GM23248 (cell line): ENCODE measurements around the gene RPEL1. TPM values are rescaled to one million over a fixed set of nuclear protein-coding genes. Genes with fewer than 3 reads are reported as not detected.
"Not testable (repeated sequence)": the region's sequence is repeated elsewhere in the genome, so short reads cannot be mapped to it uniquely, and the experiment has no call there.

Source experiments
- DNase-seq: peaks from one replicate; pipeline ENCODE4 v3.0.0-alpha.2; 2015
- H2AFZ ChIP-seq: fragments of 200-600 bp; sonication (generic); 2 replicates; pipeline ENCODE4 v1.6.1; 2016; ENCODE audit warnings: antibody characterized with exemption
- H3F3A ChIP-seq: fragments of 200-600 bp; sonication (generic); 2 replicates; pipeline ENCODE4 v1.6.1; 2016; ENCODE audit warnings: mild to moderate bottlenecking, antibody characterized with exemption, mixed run types; ENCODE audit not compliant: insufficient read depth
- H3K27ac ChIP-seq: fragments of 200-600 bp; sonication (generic); 2 replicates; pipeline ENCODE4 v1.5.1; 2016; ENCODE audit warnings: mild to moderate bottlenecking
- H3K27me3 ChIP-seq: fragments of 200-600 bp; sonication (generic); replicated peaks from 2 replicates; pipeline ENCODE4 v1.6.1; 2016; ENCODE audit warnings: mild to moderate bottlenecking; ENCODE audit not compliant: insufficient read depth
- H3K36me3 ChIP-seq: fragments of 200-600 bp; sonication (generic); 2 replicates; pipeline ENCODE4 v1.6.1; 2016; ENCODE audit warnings: low read depth, mild to moderate bottlenecking
- H3K4me1 ChIP-seq: fragments of 200-600 bp; sonication (generic); 2 replicates; pipeline ENCODE4 v1.6.1; 2016; ENCODE audit warnings: mild to moderate bottlenecking; ENCODE audit not compliant: insufficient read depth
- H3K4me2 ChIP-seq: fragments of 200-600 bp; sonication (generic); one replicate; pipeline ENCODE4 v1.6.1; 2016; ENCODE audit warnings: mild to moderate bottlenecking; ENCODE audit not compliant: unreplicated experiment
- H3K4me3 ChIP-seq: fragments of 200-600 bp; sonication (generic); 2 replicates; pipeline ENCODE4 v1.5.1; 2016; ENCODE audit warnings: mild to moderate bottlenecking
- H3K79me2 ChIP-seq: fragments of 200-600 bp; sonication (generic); 2 replicates; pipeline ENCODE4 v1.6.1; 2016; ENCODE audit warnings: mild to moderate bottlenecking; ENCODE audit not compliant: insufficient read depth
- H3K9ac ChIP-seq: fragments of 200-600 bp; sonication (generic); 2 replicates; pipeline ENCODE4 v1.6.1; 2016; ENCODE audit warnings: mild to moderate bottlenecking
- H3K9me2 ChIP-seq: fragments of 200-600 bp; sonication (generic); 2 replicates; pipeline ENCODE4 v1.6.1; 2016; ENCODE audit warnings: mixed run types, mild to moderate bottlenecking, moderate library complexity; ENCODE audit not compliant: insufficient read depth
- H3K9me3 ChIP-seq: fragments of 200-600 bp; sonication (generic); one replicate; pipeline ENCODE4 v1.6.1; 2017; ENCODE audit warnings: low read depth
- H4K20me1 ChIP-seq: fragments of 200-600 bp; sonication (generic); 2 replicates; pipeline ENCODE4 v1.6.0; 2016; ENCODE audit not compliant: insufficient read depth
- EZH2 ChIP-seq: fragments of 200-600 bp; sonication (generic); IDR thresholded peaks from 2 replicates; pipeline ENCODE4 v1.6.1; 2018; ENCODE audit warnings: antibody characterized with exemption, mild to moderate bottlenecking; ENCODE audit not compliant: insufficient read depth, poor library complexity, severe bottlenecking
- EZH2phosphoT487 ChIP-seq: fragments of 200-600 bp; sonication (generic); IDR thresholded peaks from 2 replicates; pipeline ENCODE4 v1.6.1; 2018; ENCODE audit warnings: antibody characterized with exemption, moderate library complexity, mild to moderate bottlenecking, low read depth; ENCODE audit not compliant: insufficient read depth
- WGBS, 2 experiments: methylation state at CpG; one replicate each; pipeline ENCODE4 v1.1.6; 2015 to 2017; ENCODE audit warnings: low lambda C conversion rate in 2 of 2, low coverage in 1 of 2; ENCODE audit errors: missing lambda C conversion rate in 2 of 2; 5-methylcytosine and 5-hydroxymethylcytosine counted together
- in situ Hi-C: fragments of 300-500 bp; cut with MboI; formaldehyde crosslinking; loops from 2 replicates; pipeline ENCODE4 v1.15.0; 2020
- polyA plus RNA-seq: library from polyadenylated mRNA; unstranded; fragments of >200 nt; fragmentation: Nextera tagmentation; extraction: Ambion mirVana; gene quantifications from 2 replicates; pipeline ENCODE4 v1.2.1, GENCODE V29; 2016
- total RNA-seq: library from RNA; depleted of rRNA; stranded (reverse); fragments of >200 nt; shearing (Covaris generic); gene quantifications from 2 replicates; pipeline ENCODE4 v1.2.3, GENCODE V29; 2014

RPEL1 gene
- total and polyA plus RNA-seq, 2 experiments from 2014 or later = 0.09 TPM; not detected in 1

- DNase-seq = no peak
- Histone ChIP-seq H3K9me2 (no peaks in the 10 kb centered on the region), H4K20me1 (no peaks in the 10 kb centered on the region), H3K9ac (no peak overlapping the region), H3K27ac (no peak overlapping the region), H3K4me3 (no peak overlapping the region), H3K27me3 (no peaks in the 10 kb centered on the region), H2AFZ (no peak overlapping the region), H3F3A (no peaks in the 10 kb centered on the region), H3K9me3 (no peaks in the 10 kb centered on the region), H3K4me2 (no peak overlapping the region), H3K79me2 (no peaks in the 10 kb centered on the region), H3K36me3 (no peaks in the 10 kb centered on the region), H3K4me1 (peaks cover 4% of the 10 kb centered on the region; the same call in 1 of the 2 replicates)
- in situ Hi-C loops = no loop called here
- TF ChIP-seq EZH2 (no peak), EZH2phosphoT487 (no peak)
- WGBS, 2 experiments = 43 to 61% methylated on average over 4 of the region's 4 CpGs
Observed at GRCh38 chr10:103246324-103246723, 637 bp downstream of the RPEL1 start.

DNA sequence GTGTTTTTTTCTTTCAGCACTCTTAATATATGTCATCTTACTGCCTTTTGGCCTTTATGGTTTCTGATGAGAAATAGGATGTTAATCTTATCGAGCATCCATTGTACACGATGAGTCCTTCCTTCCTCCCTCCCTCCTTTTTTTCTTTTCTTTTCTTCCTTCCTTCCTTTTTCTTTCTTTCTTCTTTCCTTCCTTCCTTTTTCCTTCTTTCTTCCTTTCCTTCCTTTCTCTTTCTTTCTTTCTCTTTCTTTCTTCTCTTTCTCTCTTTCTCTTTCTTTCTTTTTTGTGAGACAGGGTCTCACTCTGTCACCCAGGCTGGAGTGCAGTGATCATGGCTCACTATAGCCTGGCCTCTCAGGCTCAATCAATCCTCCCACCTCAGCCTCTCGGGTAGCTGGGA, 8.4 kb downstream of the RPEL1 start:
- no peak for DNase-seq
- Histone ChIP-seq H3K9me3 (no peaks in the 10 kb centered on the region), H3K79me2 (no peaks in the 10 kb centered on the region), H3K9ac (no peak overlapping the region), H3K4me2 (no peak overlapping the region), H3K4me3 (no peak overlapping the region), H2AFZ (no peak overlapping the region), H3K9me2 (no peaks in the 10 kb centered on the region), H3F3A (0 out of 2 replicates have a peak, but pooled peaks cover 5% of the 10 kb centered on the region), H3K27ac (no peak overlapping the region), H4K20me1 (no peaks in the 10 kb centered on the region), H3K36me3 (no peaks in the 10 kb centered on the region), H3K4me1 (peaks cover 6% of the 10 kb centered on the region; the same call in 1 of the 2 replicates), H3K27me3 (no peaks in the 10 kb centered on the region)
- WGBS, 2 experiments = 39 to 41% methylated on average over 3 of the region's 3 CpGs
- TF ChIP-seq EZH2 (no peak), EZH2phosphoT487 (no peak)
- in situ Hi-C loops = no loop called here

DNA sequence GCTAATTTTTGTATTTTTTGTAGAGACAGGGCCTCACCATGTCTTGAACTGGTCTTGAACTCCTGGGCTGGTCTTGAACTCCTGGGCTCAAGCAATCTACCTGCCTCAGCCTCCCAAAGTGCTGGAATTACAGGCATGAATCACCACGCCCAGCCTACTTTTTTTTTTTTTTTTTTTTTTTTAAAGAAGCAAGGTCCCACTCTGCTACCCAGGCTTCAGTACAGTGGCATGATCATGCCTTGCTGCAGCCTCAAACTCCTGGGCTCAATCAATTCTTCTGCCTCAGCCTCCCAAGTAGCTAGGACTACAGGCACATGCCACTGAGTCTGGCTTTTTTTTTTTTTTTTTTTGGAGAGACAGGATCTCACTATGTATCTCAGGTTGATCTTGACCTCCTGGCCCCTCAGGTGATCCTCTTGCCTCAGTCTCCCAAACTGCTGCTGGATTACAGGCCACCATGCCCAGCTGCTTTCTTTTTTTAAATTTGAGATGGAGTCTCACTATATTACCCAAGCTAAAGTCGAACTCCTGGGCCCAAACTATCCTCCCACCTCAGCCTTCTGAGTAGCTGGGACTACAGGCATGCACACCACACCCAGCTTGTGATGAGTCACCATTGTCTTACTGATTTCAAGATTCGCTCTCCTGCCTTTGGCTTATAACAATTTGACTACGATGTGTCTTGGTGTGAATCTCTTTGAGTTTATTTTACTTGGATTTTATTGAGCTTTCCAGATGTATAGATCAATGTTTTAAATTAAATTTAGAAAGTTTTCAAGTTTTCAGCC, 9.0 kb downstream of the RPEL1 start:
- peak; percentile 84 for DNase-seq
- no peak overlapping the region for H3K27ac ChIP-seq
- H3F3A ChIP-seq = 0 out of 2 replicates have a peak, but pooled peaks cover 5% of the 10 kb centered on the region
- H3K9me2 ChIP-seq = no peaks in the 10 kb centered on the region
- no peaks in the 10 kb centered on the region for H3K9me3 ChIP-seq
- H2AFZ ChIP-seq = no peak overlapping the region
- H4K20me1 ChIP-seq = no peaks in the 10 kb centered on the region
- no peak overlapping the region for H3K9ac ChIP-seq
- no peaks in the 10 kb centered on the region for H3K36me3 ChIP-seq
- H3K4me1 ChIP-seq = peaks cover 6% of the 10 kb centered on the region; the same call in 1 of the 2 replicates
- no peak overlapping the region for H3K4me3 ChIP-seq
- no peaks in the 10 kb centered on the region for H3K27me3 ChIP-seq
- H3K4me2 ChIP-seq = peak overlapping the region; percentile 35
- 17 to 24% methylated on average over 4 of the region's 4 CpGs for WGBS, 2 experiments
- in situ Hi-C loops = no loop called here
- TF ChIP-seq EZH2 (no peak), EZH2phosphoT487 (no peak)
- no peaks in the 10 kb centered on the region for H3K79me2 ChIP-seq

DNA sequence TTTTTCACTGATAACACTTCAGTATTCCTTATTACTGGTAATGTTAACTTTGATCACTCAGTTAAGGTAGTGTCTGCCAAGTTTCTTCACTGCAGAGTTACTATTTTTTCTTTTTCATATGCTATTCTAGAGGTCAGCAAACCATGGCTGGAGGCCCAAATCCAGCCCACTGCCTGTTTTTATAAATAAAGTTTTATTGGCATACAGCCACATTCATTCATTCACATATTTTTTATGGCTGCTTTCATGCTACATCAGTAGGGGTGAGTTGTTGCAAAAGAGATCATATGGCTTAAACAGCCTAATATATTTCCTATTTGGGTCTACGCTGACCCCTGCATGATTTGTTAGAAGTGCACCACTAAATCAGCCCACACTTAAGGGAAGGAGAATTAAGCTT, 10.9 kb downstream of the RPEL1 start:
- H4K20me1 ChIP-seq = no peaks in the 10 kb centered on the region
- H3K79me2 ChIP-seq = no peaks in the 10 kb centered on the region
- H3K27me3 ChIP-seq = no peaks in the 10 kb centered on the region
- TF ChIP-seq EZH2phosphoT487 (no peak), EZH2 (no peak)
- H3K4me2 ChIP-seq = no peak overlapping the region
- H2AFZ ChIP-seq = no peak overlapping the region
- no peaks in the 10 kb centered on the region for H3K36me3 ChIP-seq
- H3K9me3 ChIP-seq = no peaks in the 10 kb centered on the region
- in situ Hi-C loops = no loop called here
- no peak overlapping the region for H3K4me3 ChIP-seq
- peaks cover 6% of the 10 kb centered on the region; the same call in 1 of the 2 replicates for H3K4me1 ChIP-seq
- H3K9ac ChIP-seq = no peak overlapping the region
- no peak overlapping the region for H3K27ac ChIP-seq
- DNase-seq = no peak
- no peaks in the 10 kb centered on the region for H3K9me2 ChIP-seq
- whole genome bisulfite sequencing, 2 experiments = 40 to 62% methylated on average over 1 of the region's 1 CpG
- H3F3A ChIP-seq = 0 out of 2 replicates have a peak, but pooled peaks cover 5% of the 10 kb centered on the region

- H3K36me3 ChIP-seq = no peaks in the 10 kb centered on the region
- TF ChIP-seq EZH2phosphoT487 (no peak), EZH2 (no peak)
- H2AFZ ChIP-seq = no peak overlapping the region
- peaks cover 6% of the 10 kb centered on the region; the same call in 1 of the 2 replicates for H3K4me1 ChIP-seq
- no peak overlapping the region for H3K4me2 ChIP-seq
- DNase-seq = no peak
- H3K9me3 ChIP-seq = no peaks in the 10 kb centered on the region
- H3K79me2 ChIP-seq = no peaks in the 10 kb centered on the region
- no peak overlapping the region for H3K9ac ChIP-seq
- H4K20me1 ChIP-seq = no peaks in the 10 kb centered on the region
- no peak overlapping the region for H3K4me3 ChIP-seq
- no peak overlapping the region for H3K27ac ChIP-seq
- in situ Hi-C loops = no loop called here
- 0 out of 2 replicates have a peak, but pooled peaks cover 5% of the 10 kb centered on the region for H3F3A ChIP-seq
- no peaks in the 10 kb centered on the region for H3K27me3 ChIP-seq
- no peaks in the 10 kb centered on the region for H3K9me2 ChIP-seq
Observed at GRCh38 chr10:103257812-103258211, 12.1 kb downstream of the RPEL1 start.

DNA sequence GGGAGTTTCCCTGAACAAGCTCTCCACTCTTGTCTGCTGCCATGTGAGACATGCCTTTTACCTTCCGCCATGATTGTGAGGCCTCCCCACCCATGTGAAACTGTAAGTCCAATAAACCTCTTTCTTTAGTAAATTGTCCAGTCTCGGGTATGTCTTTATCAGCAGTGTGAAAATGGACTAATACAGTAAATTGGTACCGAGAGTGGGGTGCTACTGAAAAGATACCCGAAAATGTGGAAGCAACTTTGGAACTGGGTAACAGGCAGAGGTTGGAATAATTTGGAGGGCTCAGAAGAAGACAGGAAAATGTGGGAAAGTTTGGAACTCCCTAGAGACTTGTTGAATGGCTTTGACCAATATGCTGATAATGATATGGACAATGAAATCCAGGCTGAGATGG, 13.2 kb downstream of the RPEL1 start:
- H3K4me1 ChIP-seq, H2AFZ ChIP-seq, H3K9me2 ChIP-seq, H3K9ac ChIP-seq, H4K20me1 ChIP-seq, H3K4me3 ChIP-seq, H3K36me3 ChIP-seq, H3F3A ChIP-seq, H3K27ac ChIP-seq, in situ Hi-C loops, H3K27me3 ChIP-seq, H3K79me2 ChIP-seq, H3K4me2 ChIP-seq, H3K9me3 ChIP-seq, DNase-seq: not testable (repeated sequence)
- 78 to 83% methylated on average over 4 of the region's 4 CpGs for WGBS, 2 experiments
